Testis (tissue), 2 donors: Measurements from ENCODE around the gene RTCA.
"Not testable (repeated sequence)": the region's sequence is repeated elsewhere in the genome, so short reads cannot be mapped to it uniquely, and the experiment has no call there.

Experiments used
- CTCF ChIP-seq, 3 experiments: fragments of 450-650 bp in 2 of 3; fragments of 200-600 bp in 1 of 3; sonication (generic) in 1 of 3; IDR thresholded peaks; one replicate each; pipeline ENCODE4 v1.5.1; 2016 to 2019; ENCODE audit warnings: antibody characterized with exemption in 3 of 3, mild to moderate bottlenecking in 2 of 3, moderate library complexity in 1 of 3
- POLR2A ChIP-seq: fragments of 450-650 bp; IDR thresholded peaks from one replicate; pipeline ENCODE4 v1.6.1; 2017; ENCODE audit warnings: antibody characterized with exemption, mild to moderate bottlenecking, moderate library complexity

- not testable (repeated sequence) for TF ChIP-seq CTCF (IDR thresholded peaks at IDR 0.05); POLR2A
Observed at GRCh38 chr1:100233566-100233965, 32.5 kb upstream of the RTCA start.
